ENCODE results near the gene AGPS. TPM values are rescaled to one million over a fixed set of nuclear protein-coding genes. Genes with fewer than 3 reads are reported as not detected.

AGPS gene
- total and polyA plus RNA-seq, 2 of the 13 experiments (the other 11 are each of a cell fraction or from before 2014, with no cell fraction given): 39.4 to 99.0 TPM

GRCh38 chr2:177392373-177393202, at the start of gene AGPS (continued):
- TF ChIP-seq E2F2 (CRISPR knock-in tag; IDR thresholded peaks at IDR 0.05; ENCODE audit: borderline replicate concordance): peak; percentile 62; the same call in 1 of the 2 replicates
- peak; percentile 98 for TF ChIP-seq ZNF407 (CRISPR knock-in tag; IDR thresholded peaks at IDR 0.05; ENCODE audit: not compliant biosample characterization)
- peak; percentile 85 for TF ChIP-seq NFYB (CRISPR knock-in tag; IDR thresholded peaks at IDR 0.05)
- peak; percentile 94; the same call in 1 of the 2 replicates for TF ChIP-seq ZNF784 (CRISPR knock-in tag; IDR thresholded peaks at IDR 0.05; ENCODE audit: borderline replicate concordance)
- TF ChIP-seq ZNF83 (CRISPR knock-in tag; IDR thresholded peaks at IDR 0.05; ENCODE audit: borderline replicate concordance): peak; percentile 98
- TF ChIP-seq ZNF609 (CRISPR knock-in tag; IDR thresholded peaks at IDR 0.05; ENCODE audit: borderline replicate concordance): peak; percentile 84
- TF ChIP-seq RARA (CRISPR knock-in tag; IDR thresholded peaks at IDR 0.05): peak; percentile 63
- no peak for TF ChIP-seq TERF1 (CRISPR knock-in tag; IDR thresholded peaks at IDR 0.05)
- peak; percentile 79; the same call in 1 of the 2 replicates for TF ChIP-seq ZNF343 (CRISPR knock-in tag; IDR thresholded peaks at IDR 0.05)
